Activated CD8-positive, alpha-beta memory T cell treated with anti-CD3 and anti-CD28 coated beads for 1 hour (primary cell): Measurements from ENCODE around the gene EXTL2.
"Not testable (repeated sequence)": the region's sequence is repeated elsewhere in the genome, so short reads cannot be mapped to it uniquely, and the experiment has no call there.

ENCODE experiments used
- DNase-seq, 2 donors: peaks; one replicate each; pipeline ENCODE4 v3.0.0-alpha.2; 2020; ENCODE audit warnings: low read depth in 1 of 2; ENCODE audit errors: extremely low read depth in 1 of 2

EXTL2 gene

DNA sequence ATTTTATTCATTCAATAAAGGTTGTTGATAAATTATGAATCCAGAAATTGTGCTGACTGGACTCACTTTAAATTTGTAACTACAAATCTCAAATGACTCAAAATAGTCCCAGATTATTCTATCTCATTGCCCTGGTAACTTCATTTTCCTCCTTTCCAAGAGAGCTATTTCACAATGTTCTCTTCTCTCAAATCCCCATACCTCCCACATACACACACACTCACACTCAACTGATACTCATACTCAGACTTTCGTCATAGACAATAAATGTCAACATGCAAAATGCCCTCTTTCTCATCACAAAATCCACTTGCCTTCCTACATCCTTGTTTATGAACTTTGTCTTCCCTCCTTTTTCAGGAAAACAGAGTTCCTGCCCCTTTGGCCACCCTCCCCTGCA, 33.3 kb downstream of the EXTL2 start:
- DNase-seq, result no peak

- DNase-seq, result no peak
These were observed 34.1 kb downstream of the EXTL2 start for GRCh38 chr1:100860397-100860991.

DNA sequence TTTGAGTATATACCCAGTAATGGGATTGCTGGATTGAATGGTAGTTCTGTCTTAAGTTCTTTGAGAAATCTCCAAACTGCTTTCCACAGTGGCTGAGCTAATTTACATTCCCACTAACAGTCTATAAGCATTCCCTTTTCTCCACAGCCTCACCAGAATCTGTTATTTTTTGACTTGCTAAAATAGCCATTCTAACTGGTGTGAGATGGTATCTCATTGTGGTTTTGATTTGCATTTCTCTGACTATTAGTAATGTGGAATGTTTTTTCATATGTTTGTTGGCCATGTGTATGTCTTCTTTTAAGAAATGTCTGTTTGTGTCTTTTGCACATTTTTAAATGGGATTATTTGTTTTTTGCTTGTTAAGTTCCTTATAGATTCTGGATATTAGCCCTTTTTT, 39.5 kb downstream of the EXTL2 start:
- not testable (repeated sequence) for DNase-seq

DNA sequence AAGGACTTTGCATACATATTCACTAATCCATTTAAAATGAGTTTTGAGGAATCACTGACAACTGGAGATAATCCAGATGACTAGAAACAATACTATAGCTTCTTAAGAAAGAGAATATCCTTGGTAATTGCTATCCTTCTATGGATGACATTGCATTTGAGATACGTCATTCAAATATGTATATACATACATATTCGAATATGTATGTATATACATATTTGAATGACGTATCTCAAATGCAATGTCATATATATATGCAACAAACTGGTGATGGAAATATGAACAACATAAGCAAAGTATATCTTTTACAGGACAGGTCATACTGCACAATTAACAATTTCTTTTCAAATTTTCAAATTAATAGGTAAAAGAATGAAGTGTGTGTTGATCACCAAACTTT, 41.7 kb downstream of the EXTL2 start:
- no peak for DNase-seq

- no peak for DNase-seq
These were observed 42.9 kb downstream of the EXTL2 start for GRCh38 chr1:100851726-100852125.

- no peak for DNase-seq
These were observed 47.1 kb downstream of the EXTL2 start for GRCh38 chr1:100847361-100848082.

DNA sequence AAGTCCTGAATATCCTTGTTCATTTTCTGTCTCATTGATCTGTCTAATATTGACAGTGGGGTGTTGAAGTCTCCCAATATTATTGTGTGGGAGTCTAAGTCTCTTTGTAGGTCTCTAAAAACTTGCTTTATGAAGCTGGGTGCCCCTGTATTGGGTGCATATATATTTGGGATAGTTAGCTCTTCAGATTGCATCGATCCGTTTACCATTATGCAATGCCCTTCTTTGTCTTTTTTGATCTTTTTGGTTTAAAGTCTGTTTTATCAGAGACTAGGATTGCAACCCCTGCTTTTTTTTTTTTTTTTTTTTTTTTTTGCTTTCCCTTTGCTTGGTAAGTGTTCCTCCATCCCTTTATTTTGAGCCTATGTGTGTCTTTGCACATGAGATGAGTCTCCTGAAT, 51.5 kb downstream of the EXTL2 start:
- DNase-seq, result not testable (repeated sequence)

DNA sequence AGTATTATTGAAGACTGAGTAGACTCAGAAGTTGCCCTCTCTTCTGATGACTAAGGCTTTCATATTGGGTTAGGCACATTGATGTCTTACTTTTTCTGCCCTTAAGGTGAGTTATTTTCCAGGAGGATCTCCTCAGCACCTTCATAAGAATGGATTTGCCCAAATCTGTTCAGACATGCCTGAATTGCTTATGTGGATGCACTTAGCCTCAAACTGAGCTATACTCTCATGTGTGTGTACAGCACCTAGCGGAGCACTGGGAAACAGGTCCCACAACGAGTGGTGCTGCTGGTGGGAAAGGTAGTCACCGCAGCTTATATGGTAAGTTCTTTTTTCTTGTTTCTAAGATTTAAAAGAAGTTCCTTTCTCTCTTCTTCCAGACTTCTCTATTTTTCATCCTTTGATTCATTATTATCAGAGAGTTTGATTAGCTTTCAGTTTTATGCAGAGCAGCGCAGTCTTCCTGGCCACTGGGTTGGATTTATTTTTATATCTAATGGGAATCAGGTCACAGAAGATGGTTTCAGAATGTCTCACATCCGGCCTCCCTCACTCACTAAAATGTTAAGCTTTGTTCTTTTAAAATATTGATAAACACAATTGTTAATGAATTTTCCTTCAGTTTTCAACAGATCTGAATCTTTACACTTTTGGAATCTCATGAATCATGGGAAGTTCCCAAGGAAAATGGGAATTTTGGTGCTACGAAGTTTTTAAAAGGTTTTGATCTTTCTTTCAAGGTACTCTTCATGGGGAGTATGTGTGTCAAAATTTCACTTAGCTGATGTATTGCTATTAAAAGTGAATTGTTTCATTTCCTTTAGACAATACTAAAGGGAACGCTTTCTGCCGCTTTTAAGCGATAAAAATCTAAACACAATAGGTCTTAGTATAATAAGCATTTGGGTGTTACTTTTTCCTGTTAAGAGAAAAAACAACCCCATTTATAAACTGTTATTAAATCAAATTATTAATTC, 58.5 kb downstream of the EXTL2 start:
- DNase-seq, result no peak

DNA sequence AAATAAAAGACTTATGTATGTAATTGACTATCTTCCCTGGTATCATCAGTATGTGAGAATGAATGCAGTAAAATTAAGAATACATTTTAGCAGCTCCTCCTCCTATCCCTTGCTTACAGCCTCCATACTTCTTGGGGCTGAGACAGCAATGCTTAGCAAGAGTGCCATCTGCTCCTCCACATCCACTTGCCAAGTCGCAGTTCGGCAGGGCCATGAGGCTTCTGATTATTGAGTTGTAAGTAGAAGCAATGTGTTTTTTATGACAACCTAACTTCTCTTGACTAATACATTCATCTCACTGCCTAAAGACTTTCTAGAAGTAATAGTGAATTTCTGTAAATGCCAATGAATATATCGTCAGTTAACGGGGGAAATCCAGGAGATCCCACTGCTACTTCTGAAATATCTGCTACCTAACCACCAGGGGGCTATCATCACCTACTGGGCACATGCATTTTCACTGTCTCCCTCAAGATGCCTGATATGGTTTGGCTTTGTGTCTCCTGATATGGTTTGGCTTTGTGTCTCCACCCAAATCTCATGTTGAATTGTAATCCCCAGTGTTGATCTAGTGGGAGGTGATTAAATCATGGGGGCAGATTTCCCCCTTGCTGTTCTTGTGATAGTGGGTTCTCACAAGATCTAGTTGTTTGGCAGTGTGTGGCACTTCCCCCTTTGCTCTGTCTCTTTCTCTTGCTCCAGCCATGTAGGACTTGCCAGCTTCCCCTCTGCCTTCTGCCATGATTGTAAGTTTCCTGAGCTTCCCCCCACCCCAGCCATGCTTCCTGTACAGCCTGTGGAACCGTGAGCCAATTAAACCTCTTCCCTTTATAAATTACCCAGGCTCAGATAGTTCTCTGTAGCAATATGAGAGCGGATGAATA, 59.6 kb downstream of the EXTL2 start:
- DNase-seq, result no peak

DNA sequence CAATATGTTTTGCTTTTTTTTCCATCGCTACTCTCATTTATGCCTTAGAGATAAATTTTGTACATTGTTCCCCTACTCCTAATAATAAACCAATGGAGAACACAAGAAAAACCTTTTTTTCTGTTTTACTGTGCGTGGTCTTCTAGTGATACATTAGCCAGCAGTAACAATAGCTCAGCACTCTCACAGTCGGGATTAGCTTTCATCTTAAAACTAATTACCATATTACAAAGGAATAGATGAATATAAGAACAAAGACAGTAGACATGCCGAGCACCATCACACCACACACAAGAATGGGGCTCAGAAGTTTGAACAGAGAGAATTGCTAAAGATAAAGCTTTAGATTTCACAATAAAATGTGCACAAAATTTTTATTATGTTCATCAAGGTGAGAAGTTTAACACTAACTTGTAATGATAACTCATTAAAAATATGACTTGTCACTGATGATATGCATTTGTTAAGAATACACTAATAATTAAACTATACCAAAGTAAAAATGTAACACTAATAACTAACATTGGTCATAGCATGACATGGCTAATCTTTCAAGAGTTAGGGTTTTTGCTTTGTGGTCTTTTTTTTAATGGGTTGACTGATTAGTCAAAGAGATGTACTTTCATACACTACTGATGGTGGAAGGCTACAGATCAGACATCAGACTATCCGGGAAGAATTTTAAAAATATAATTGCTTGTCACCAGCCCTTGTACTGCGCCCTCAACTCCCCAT, 61.8 kb downstream of the EXTL2 start:
- DNase-seq, result no peak

GRCh38 chr1:100825666-100826065, 69.0 kb downstream of the EXTL2 start:
- not testable (repeated sequence) for DNase-seq
